ENCODE results near the gene RHOT2. TPM values are rescaled to one million over a fixed set of nuclear protein-coding genes. Genes with fewer than 3 reads are reported as not detected.
A peak's percentile ranks its signal among the peaks of the same experiment; 100 is the strongest.

The RHOT2 gene
- total and polyA plus RNA-seq, 9 of the 15 experiments (the other 6 are each of a cell fraction or from before 2014, with no cell fraction given) = 5.0 to 373 (median 112) TPM

DNA sequence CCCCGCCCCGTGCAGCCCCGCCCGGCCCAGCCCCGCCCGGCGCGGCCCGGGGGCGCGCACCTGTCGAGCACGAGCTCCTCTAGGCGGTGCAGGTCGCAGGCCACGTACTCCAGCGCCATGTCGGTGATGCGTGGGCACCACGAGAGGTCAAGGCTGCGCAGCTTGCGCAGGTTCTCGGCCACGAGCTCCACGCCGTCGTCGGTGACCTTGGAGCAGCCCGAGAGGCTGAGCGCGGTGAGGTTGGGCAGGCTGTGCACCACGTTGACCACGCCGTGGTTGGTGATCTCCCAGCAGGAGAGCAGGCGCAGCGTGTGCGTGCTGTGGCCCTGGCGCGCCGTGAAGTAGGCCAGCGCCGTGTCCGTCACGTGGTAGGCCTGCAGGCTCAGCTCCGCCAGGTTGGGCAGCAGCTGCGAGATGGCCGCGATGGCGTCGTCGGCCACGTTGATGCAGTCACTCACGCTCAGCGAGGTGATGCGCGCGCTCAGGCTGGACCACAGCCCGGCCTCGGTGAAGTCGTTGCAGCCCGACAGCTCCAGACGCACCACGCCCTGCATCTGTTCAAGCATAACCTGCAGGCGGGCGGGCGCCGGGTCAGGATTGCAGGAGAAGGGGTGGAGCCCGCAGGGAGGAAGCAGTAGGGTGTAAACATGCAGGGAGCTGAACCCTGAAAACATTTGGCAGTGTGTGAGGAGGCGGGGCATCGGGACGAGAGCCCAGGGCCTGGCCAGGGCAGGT lies 27.6 kb downstream of the RHOT2 start (continued):
- TF ChIP-seq, protein P1, sequence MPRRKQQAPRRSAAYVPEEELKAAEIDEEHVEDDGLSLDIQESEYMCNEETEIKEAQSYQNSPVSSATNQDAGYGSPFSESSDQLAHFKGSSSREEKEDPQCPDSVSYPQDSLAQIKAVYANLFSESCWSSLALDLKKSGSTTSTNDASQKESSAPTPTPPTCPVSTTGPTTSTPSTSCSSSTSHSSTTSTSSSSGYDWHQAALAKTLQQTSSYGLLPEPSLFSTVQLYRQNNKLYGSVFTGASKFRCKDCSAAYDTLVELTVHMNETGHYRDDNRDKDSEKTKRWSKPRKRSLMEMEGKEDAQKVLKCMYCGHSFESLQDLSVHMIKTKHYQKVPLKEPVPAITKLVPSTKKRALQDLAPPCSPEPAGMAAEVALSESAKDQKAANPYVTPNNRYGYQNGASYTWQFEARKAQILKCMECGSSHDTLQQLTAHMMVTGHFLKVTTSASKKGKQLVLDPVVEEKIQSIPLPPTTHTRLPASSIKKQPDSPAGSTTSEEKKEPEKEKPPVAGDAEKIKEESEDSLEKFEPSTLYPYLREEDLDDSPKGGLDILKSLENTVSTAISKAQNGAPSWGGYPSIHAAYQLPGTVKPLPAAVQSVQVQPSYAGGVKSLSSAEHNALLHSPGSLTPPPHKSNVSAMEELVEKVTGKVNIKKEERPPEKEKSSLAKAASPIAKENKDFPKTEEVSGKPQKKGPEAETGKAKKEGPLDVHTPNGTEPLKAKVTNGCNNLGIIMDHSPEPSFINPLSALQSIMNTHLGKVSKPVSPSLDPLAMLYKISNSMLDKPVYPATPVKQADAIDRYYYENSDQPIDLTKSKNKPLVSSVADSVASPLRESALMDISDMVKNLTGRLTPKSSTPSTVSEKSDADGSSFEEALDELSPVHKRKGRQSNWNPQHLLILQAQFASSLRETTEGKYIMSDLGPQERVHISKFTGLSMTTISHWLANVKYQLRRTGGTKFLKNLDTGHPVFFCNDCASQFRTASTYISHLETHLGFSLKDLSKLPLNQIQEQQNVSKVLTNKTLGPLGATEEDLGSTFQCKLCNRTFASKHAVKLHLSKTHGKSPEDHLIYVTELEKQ (CRISPR knock-in tag; IDR thresholded peaks at IDR 0.05) = no peak
- TF ChIP-seq PRPF4 (IDR thresholded peaks at IDR 0.05; ENCODE audit: insufficient read depth, low read depth, low read length, poor library complexity, severe bottlenecking) = no peak
- TF ChIP-seq TCF7L2 (IDR thresholded peaks at IDR 0.05; ENCODE audit: low read depth, low read length) = no peak
- no peak for TF ChIP-seq KAT8 (IDR thresholded peaks at IDR 0.05; ENCODE audit: low read depth)
- peak; percentile 6; the same call in 1 of the 2 replicates for TF ChIP-seq CREM (IDR thresholded peaks at IDR 0.05; ENCODE audit: low read depth)
- TF ChIP-seq MYNN (IDR thresholded peaks at IDR 0.05) = no peak
- TF ChIP-seq MYNN (CRISPR knock-in tag; IDR thresholded peaks at IDR 0.05) = no peak
- TF ChIP-seq, protein P2, sequence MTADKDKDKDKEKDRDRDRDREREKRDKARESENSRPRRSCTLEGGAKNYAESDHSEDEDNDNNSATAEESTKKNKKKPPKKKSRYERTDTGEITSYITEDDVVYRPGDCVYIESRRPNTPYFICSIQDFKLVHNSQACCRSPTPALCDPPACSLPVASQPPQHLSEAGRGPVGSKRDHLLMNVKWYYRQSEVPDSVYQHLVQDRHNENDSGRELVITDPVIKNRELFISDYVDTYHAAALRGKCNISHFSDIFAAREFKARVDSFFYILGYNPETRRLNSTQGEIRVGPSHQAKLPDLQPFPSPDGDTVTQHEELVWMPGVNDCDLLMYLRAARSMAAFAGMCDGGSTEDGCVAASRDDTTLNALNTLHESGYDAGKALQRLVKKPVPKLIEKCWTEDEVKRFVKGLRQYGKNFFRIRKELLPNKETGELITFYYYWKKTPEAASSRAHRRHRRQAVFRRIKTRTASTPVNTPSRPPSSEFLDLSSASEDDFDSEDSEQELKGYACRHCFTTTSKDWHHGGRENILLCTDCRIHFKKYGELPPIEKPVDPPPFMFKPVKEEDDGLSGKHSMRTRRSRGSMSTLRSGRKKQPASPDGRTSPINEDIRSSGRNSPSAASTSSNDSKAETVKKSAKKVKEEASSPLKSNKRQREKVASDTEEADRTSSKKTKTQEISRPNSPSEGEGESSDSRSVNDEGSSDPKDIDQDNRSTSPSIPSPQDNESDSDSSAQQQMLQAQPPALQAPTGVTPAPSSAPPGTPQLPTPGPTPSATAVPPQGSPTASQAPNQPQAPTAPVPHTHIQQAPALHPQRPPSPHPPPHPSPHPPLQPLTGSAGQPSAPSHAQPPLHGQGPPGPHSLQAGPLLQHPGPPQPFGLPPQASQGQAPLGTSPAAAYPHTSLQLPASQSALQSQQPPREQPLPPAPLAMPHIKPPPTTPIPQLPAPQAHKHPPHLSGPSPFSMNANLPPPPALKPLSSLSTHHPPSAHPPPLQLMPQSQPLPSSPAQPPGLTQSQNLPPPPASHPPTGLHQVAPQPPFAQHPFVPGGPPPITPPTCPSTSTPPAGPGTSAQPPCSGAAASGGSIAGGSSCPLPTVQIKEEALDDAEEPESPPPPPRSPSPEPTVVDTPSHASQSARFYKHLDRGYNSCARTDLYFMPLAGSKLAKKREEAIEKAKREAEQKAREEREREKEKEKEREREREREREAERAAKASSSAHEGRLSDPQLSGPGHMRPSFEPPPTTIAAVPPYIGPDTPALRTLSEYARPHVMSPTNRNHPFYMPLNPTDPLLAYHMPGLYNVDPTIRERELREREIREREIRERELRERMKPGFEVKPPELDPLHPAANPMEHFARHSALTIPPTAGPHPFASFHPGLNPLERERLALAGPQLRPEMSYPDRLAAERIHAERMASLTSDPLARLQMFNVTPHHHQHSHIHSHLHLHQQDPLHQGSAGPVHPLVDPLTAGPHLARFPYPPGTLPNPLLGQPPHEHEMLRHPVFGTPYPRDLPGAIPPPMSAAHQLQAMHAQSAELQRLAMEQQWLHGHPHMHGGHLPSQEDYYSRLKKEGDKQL (CRISPR knock-in tag; IDR thresholded peaks at IDR 0.05; ENCODE audit: borderline replicate concordance) = no peak
- no peak for TF ChIP-seq DNMT1 (IDR thresholded peaks at IDR 0.05)
- peak; percentile 92 for TF ChIP-seq ZNF232 (CRISPR knock-in tag; IDR thresholded peaks at IDR 0.05)
- TF ChIP-seq MCM2 (IDR thresholded peaks at IDR 0.05; ENCODE audit: low read depth) = no peak
- TF ChIP-seq NCOR1 (IDR thresholded peaks at IDR 0.05) = no peak
- TF ChIP-seq RBM17 (IDR thresholded peaks at IDR 0.05; ENCODE audit: borderline replicate concordance, low read depth, low read length) = no peak
- TF ChIP-seq, protein P3, sequence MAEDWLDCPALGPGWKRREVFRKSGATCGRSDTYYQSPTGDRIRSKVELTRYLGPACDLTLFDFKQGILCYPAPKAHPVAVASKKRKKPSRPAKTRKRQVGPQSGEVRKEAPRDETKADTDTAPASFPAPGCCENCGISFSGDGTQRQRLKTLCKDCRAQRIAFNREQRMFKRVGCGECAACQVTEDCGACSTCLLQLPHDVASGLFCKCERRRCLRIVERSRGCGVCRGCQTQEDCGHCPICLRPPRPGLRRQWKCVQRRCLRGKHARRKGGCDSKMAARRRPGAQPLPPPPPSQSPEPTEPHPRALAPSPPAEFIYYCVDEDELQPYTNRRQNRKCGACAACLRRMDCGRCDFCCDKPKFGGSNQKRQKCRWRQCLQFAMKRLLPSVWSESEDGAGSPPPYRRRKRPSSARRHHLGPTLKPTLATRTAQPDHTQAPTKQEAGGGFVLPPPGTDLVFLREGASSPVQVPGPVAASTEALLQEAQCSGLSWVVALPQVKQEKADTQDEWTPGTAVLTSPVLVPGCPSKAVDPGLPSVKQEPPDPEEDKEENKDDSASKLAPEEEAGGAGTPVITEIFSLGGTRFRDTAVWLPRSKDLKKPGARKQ (CRISPR knock-in tag; IDR thresholded peaks at IDR 0.05) = no peak
- TF ChIP-seq NCOA1 (IDR thresholded peaks at IDR 0.05; ENCODE audit: low read depth) = no peak
- TF ChIP-seq, protein P4, sequence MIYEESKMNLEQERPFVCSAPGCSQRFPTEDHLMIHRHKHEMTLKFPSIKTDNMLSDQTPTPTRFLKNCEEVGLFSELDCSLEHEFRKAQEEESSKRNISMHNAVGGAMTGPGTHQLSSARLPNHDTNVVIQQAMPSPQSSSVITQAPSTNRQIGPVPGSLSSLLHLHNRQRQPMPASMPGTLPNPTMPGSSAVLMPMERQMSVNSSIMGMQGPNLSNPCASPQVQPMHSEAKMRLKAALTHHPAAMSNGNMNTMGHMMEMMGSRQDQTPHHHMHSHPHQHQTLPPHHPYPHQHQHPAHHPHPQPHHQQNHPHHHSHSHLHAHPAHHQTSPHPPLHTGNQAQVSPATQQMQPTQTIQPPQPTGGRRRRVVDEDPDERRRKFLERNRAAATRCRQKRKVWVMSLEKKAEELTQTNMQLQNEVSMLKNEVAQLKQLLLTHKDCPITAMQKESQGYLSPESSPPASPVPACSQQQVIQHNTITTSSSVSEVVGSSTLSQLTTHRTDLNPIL (CRISPR knock-in tag; IDR thresholded peaks at IDR 0.05) = no peak
- no peak for TF ChIP-seq TAL1 (IDR thresholded peaks at IDR 0.05)

Measured in K562 (cell line).